ENCODE measurements around the gene CIRBP. TPM values are rescaled to one million over a fixed set of nuclear protein-coding genes. Genes with fewer than 3 reads are reported as not detected.

CIRBP gene
- total RNA-seq, 1 donor from 2014 or later, result 399 TPM

- Mint-ChIP-seq H3K4me3 (peak overlapping the region; percentile 38), H3K36me3 (ENCODE audit: low read depth) (no peaks in the 10 kb centered on the region), H3K4me1 (peaks cover 26% of the 10 kb centered on the region), H3K9me3 (no peaks in the 10 kb centered on the region), H3K27ac (no peak overlapping the region), H3K27me3 (peaks cover 7% of the 10 kb centered on the region)
- ChIA-PET POLR2A (no interaction called here), CTCF (no interaction called here)
- intact Hi-C loops (cut with micrococcal nuclease), result no loop called here
- no peak for DNase-seq
- no peak for ATAC-seq (ENCODE audit: low read depth)
- TF ChIP-seq CTCF (IDR thresholded peaks at IDR 0.05), result no peak
Measured at GRCh38 chr19:1237027-1237659, 32.0 kb upstream of the CIRBP start.

DNA sequence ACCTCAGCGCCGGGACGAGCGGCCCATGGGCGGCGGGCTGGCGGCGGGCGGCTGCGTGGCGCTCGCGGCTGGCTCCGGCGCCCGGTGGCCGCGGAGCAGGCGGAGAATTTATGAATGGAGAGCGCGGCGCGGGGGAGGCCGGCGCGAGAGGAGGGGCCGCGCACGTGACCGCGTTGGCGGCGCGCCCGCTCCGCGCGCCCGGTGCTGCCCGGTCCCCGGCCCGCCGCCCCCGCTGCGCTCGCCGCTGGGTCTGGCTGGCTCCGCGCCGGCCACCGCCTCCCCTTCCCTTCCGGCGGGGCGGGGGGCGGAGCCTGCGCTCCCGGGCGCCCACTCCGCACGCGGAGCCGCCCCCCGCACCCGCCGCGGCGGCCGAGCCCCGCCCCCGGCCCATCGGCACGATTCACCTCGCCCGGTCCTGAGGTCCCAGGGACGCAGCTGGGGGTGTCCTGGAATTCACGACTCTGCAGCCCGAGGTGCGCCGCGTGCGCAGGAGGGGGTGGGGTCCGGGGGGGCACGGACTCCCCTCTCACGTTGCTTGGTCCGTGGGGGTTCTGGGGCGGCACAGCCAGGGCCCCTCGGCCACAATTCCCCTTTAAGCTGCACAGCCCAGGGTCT lies 31.3 kb upstream of the CIRBP start, which contains the start of gene CBARP:
Gene CBARP (minus strand): TSS at position 252 of the 615 bp plus-strand sequence. CDS start 1,905 bp downstream, outside the sequence.
- peaks cover 7% of the 10 kb centered on the region for H3K27me3 Mint-ChIP-seq
- H3K9me3 Mint-ChIP-seq, result no peaks in the 10 kb centered on the region
- H3K4me1 Mint-ChIP-seq, result peaks cover 33% of the 10 kb centered on the region
- TF ChIP-seq CTCF (IDR thresholded peaks at IDR 0.05), result no peak
- intact Hi-C loops (cut with micrococcal nuclease), result no loop called here
- CTCF ChIA-PET, result no interaction called here
- no peak within 1 kb of the TSS for H3K27ac Mint-ChIP-seq
- no peaks in the 10 kb centered on the region for H3K36me3 Mint-ChIP-seq (ENCODE audit: low read depth)
- peak within 1 kb of the TSS; percentile 79 for H3K4me3 Mint-ChIP-seq
- POLR2A ChIA-PET, result interaction anchor here (0.8 to 10.1 kb wide), 2 partner anchors 26 to 374 kb away, joined by 3 to 824 read pairs; partner anchors contain the start of gene CIRBP
- ATAC-seq (ENCODE audit: low read depth), result no peak
- peak; percentile 39 for DNase-seq

GRCh38 chr19:1238369-1239303 lies 30.5 kb upstream of the CIRBP start:
- Mint-ChIP-seq H3K36me3 (ENCODE audit: low read depth) (no peaks in the 10 kb centered on the region), H3K4me3 (peak overlapping the region; percentile 79), H3K9me3 (no peaks in the 10 kb centered on the region), H3K4me1 (peaks cover 40% of the 10 kb centered on the region), H3K27ac (no peak overlapping the region), H3K27me3 (peaks cover 7% of the 10 kb centered on the region)
- intact Hi-C loops (cut with micrococcal nuclease), result no loop called here
- no peak for DNase-seq
- ChIA-PET CTCF (no interaction called here), POLR2A (interaction anchor here (0.8 to 10.1 kb wide), 2 partner anchors 26 to 375 kb away, joined by 3 to 824 read pairs; partner anchors contain the start of gene CIRBP)
- no peak for ATAC-seq (ENCODE audit: low read depth)
- TF ChIP-seq CTCF (IDR thresholded peaks at IDR 0.05), result no peak

- peaks cover 7% of the 10 kb centered on the region for H3K27me3 Mint-ChIP-seq
- H3K9me3 Mint-ChIP-seq, result no peaks in the 10 kb centered on the region
- ATAC-seq (ENCODE audit: low read depth) (no peak), DNase-seq (no peak)
- no peak overlapping the region for H3K27ac Mint-ChIP-seq
- H3K36me3 Mint-ChIP-seq (ENCODE audit: low read depth), result no peaks in the 10 kb centered on the region
- CTCF ChIA-PET, result no interaction called here
- peaks cover 40% of the 10 kb centered on the region for H3K4me1 Mint-ChIP-seq
- TF ChIP-seq CTCF (IDR thresholded peaks at IDR 0.05), result no peak
- peak overlapping the region; percentile 79 for H3K4me3 Mint-ChIP-seq
- POLR2A ChIA-PET, result interaction anchor here (10.1 kb wide), 1 partner anchor 25 kb away, joined by 824 read pairs; the partner anchor contains the start of gene CIRBP
- intact Hi-C loops (cut with micrococcal nuclease), result no loop called here
Measured at GRCh38 chr19:1239420-1239795, 29.7 kb upstream of the CIRBP start.

Measured in activated B cell treated with CpG ODN at 0.5 μM for 24 hours (primary cell).